Stimulated activated effector memory CD8-positive, alpha-beta T cell treated with anti-CD3 and anti-CD28 coated beads, Interleukin-12 subunit alpha, Interleukin-12 subunit beta, amount 100 ng/mL, for 72 hours (primary cell): ENCODE data around the gene NME7.
"Not testable (repeated sequence)": the region's sequence is repeated elsewhere in the genome, so short reads cannot be mapped to it uniquely, and the experiment has no call there.

Source experiments
- ATAC-seq: fragments of 150-1000 bp; cut with Tn5 transposase; 2 replicates; pipeline ENCODE4 v1.10.0; 2021
- DNase-seq, 2 donors: peaks; one replicate each; pipeline ENCODE4 v3.0.0; 2021 to 2022; ENCODE audit warnings: low spot score in 2 of 2
- H3K27ac Mint-ChIP-seq: one replicate; pipeline ENCODE4 v1.8.0; 2022; ENCODE audit warnings: mild to moderate bottlenecking, mixed read lengths
- H3K36me3 Mint-ChIP-seq: one replicate; pipeline ENCODE4 v1.8.0; 2022; ENCODE audit warnings: mild to moderate bottlenecking, mixed read lengths
- H3K4me1 Mint-ChIP-seq: one replicate; pipeline ENCODE4 v1.8.0; 2022; ENCODE audit warnings: mixed read lengths
- H3K4me3 Mint-ChIP-seq: one replicate; pipeline ENCODE4 v1.8.0; 2022; ENCODE audit warnings: mild to moderate bottlenecking, mixed read lengths
- H3K9me3 Mint-ChIP-seq: one replicate; pipeline ENCODE4 v1.8.0; 2022; ENCODE audit warnings: mixed read lengths

Gene NME7

GRCh38 chr1:169361281-169361680, 6.3 kb downstream of the NME7 start:
- ATAC-seq (no peak), DNase-seq (no peak)
- Mint-ChIP-seq H3K4me1 (peaks cover 25% of the 10 kb centered on the region), H3K9me3 (no peaks in the 10 kb centered on the region), H3K36me3 (peaks cover 5% of the 10 kb centered on the region), H3K4me3 (no peak overlapping the region), H3K27ac (no peak overlapping the region)

- ATAC-seq: no peak
- no peak overlapping the region for H3K27ac Mint-ChIP-seq
- H3K4me1 Mint-ChIP-seq: peaks cover 25% of the 10 kb centered on the region
- no peaks in the 10 kb centered on the region for H3K9me3 Mint-ChIP-seq
- no peak overlapping the region for H3K4me3 Mint-ChIP-seq
- DNase-seq: no peak
- peaks cover 5% of the 10 kb centered on the region for H3K36me3 Mint-ChIP-seq
These were observed 7.2 kb downstream of the NME7 start for GRCh38 chr1:169360415-169360814.

GRCh38 chr1:169348383-169349036, 19.1 kb downstream of the NME7 start:
- Mint-ChIP-seq H3K9me3 (no peaks in the 10 kb centered on the region), H3K4me3 (no peak overlapping the region), H3K36me3 (peaks cover 7% of the 10 kb centered on the region), H3K27ac (no peak overlapping the region), H3K4me1 (peaks cover 15% of the 10 kb centered on the region)
- ATAC-seq: no peak
- DNase-seq: no peak

- H3K4me1 Mint-ChIP-seq: peaks cover 15% of the 10 kb centered on the region
- H3K36me3 Mint-ChIP-seq: peaks cover 7% of the 10 kb centered on the region
- H3K9me3 Mint-ChIP-seq: no peaks in the 10 kb centered on the region
- DNase-seq (no peak), ATAC-seq (no peak)
- no peak overlapping the region for H3K27ac Mint-ChIP-seq
- H3K4me3 Mint-ChIP-seq: no peak overlapping the region
These were observed 19.8 kb downstream of the NME7 start for GRCh38 chr1:169347688-169348382.

GRCh38 chr1:169346036-169346589, 21.5 kb downstream of the NME7 start:
- Mint-ChIP-seq H3K36me3 (peaks cover 7% of the 10 kb centered on the region), H3K4me3 (no peak overlapping the region), H3K27ac (no peak overlapping the region), H3K9me3 (no peaks in the 10 kb centered on the region), H3K4me1 (peaks cover 1% of the 10 kb centered on the region)
- DNase-seq: no peak
- no peak for ATAC-seq

GRCh38 chr1:169345511-169345910, 22.1 kb downstream of the NME7 start:
- Mint-ChIP-seq H3K9me3 (no peaks in the 10 kb centered on the region), H3K4me3 (no peak overlapping the region), H3K27ac (no peak overlapping the region), H3K4me1 (no peaks in the 10 kb centered on the region), H3K36me3 (peaks cover 7% of the 10 kb centered on the region)
- DNase-seq (no peak), ATAC-seq (no peak)

GRCh38 chr1:169342096-169342495, 25.5 kb downstream of the NME7 start:
- not testable (repeated sequence) for H3K36me3 Mint-ChIP-seq, H3K27ac Mint-ChIP-seq, H3K9me3 Mint-ChIP-seq, DNase-seq, ATAC-seq, H3K4me3 Mint-ChIP-seq
- H3K4me1 Mint-ChIP-seq: peaks cover 14% of the 10 kb centered on the region

GRCh38 chr1:169340882-169341281, 26.7 kb downstream of the NME7 start:
- H3K36me3 Mint-ChIP-seq: no peaks in the 10 kb centered on the region
- H3K4me1 Mint-ChIP-seq: peaks cover 14% of the 10 kb centered on the region
- H3K27ac Mint-ChIP-seq: no peak overlapping the region
- H3K9me3 Mint-ChIP-seq: no peaks in the 10 kb centered on the region
- DNase-seq: no peak
- H3K4me3 Mint-ChIP-seq: no peak overlapping the region
- no peak for ATAC-seq

- DNase-seq (no peak), ATAC-seq (no peak)
- no peak overlapping the region for H3K27ac Mint-ChIP-seq
- H3K36me3 Mint-ChIP-seq: no peaks in the 10 kb centered on the region
- H3K4me3 Mint-ChIP-seq: no peak overlapping the region
- H3K4me1 Mint-ChIP-seq: peaks cover 14% of the 10 kb centered on the region
- no peaks in the 10 kb centered on the region for H3K9me3 Mint-ChIP-seq
These were observed 27.8 kb downstream of the NME7 start for GRCh38 chr1:169339773-169340172.

GRCh38 chr1:169338617-169339016, 29.0 kb downstream of the NME7 start:
- H3K9me3 Mint-ChIP-seq: no peaks in the 10 kb centered on the region
- H3K36me3 Mint-ChIP-seq: no peaks in the 10 kb centered on the region
- DNase-seq (no peak), ATAC-seq (no peak)
- H3K27ac Mint-ChIP-seq: no peak overlapping the region
- H3K4me1 Mint-ChIP-seq: peaks cover 19% of the 10 kb centered on the region
- no peak overlapping the region for H3K4me3 Mint-ChIP-seq

GRCh38 chr1:169336947-169337715, 30.5 kb downstream of the NME7 start:
- DNase-seq, H3K27ac Mint-ChIP-seq, H3K9me3 Mint-ChIP-seq, H3K4me3 Mint-ChIP-seq, ATAC-seq, H3K36me3 Mint-ChIP-seq: not testable (repeated sequence)
- peaks cover 23% of the 10 kb centered on the region for H3K4me1 Mint-ChIP-seq

- H3K36me3 Mint-ChIP-seq, H3K9me3 Mint-ChIP-seq: not testable (repeated sequence)
These were observed 32.9 kb downstream of the NME7 start for GRCh38 chr1:169334727-169335126.

GRCh38 chr1:169330927-169331326, 36.7 kb downstream of the NME7 start:
- no peak for DNase-seq
- H3K4me3 Mint-ChIP-seq: no peak overlapping the region
- H3K9me3 Mint-ChIP-seq: peaks cover 7% of the 10 kb centered on the region
- H3K4me1 Mint-ChIP-seq: peaks cover 17% of the 10 kb centered on the region
- H3K27ac Mint-ChIP-seq: no peak overlapping the region
- no peaks in the 10 kb centered on the region for H3K36me3 Mint-ChIP-seq
- ATAC-seq: no peak

More at GRCh38 chr1:169334727-169335126, 32.9 kb downstream of the NME7 start:
- not testable (repeated sequence) for H3K27ac Mint-ChIP-seq, DNase-seq, ATAC-seq, H3K4me3 Mint-ChIP-seq
- peaks cover 18% of the 10 kb centered on the region for H3K4me1 Mint-ChIP-seq

GRCh38 chr1:169329383-169329782, 38.2 kb downstream of the NME7 start:
- peaks cover 7% of the 10 kb centered on the region for H3K9me3 Mint-ChIP-seq
- no peak overlapping the region for H3K4me3 Mint-ChIP-seq
- H3K36me3 Mint-ChIP-seq: no peaks in the 10 kb centered on the region
- ATAC-seq: no peak
- H3K4me1 Mint-ChIP-seq: peaks cover 17% of the 10 kb centered on the region
- no peak overlapping the region for H3K27ac Mint-ChIP-seq
- DNase-seq: no peak

- Mint-ChIP-seq H3K4me3 (no peak overlapping the region), H3K36me3 (no peaks in the 10 kb centered on the region), H3K27ac (no peak overlapping the region), H3K9me3 (peaks cover 7% of the 10 kb centered on the region), H3K4me1 (peaks cover 9% of the 10 kb centered on the region)
- ATAC-seq (no peak), DNase-seq (no peak)
These were observed 39.7 kb downstream of the NME7 start for GRCh38 chr1:169327875-169328274.
